GM19467 (cell line): ENCODE measurements around the gene OSGEPL1.
A peak's percentile ranks its signal among the peaks of the same experiment; 100 is the strongest.
"Not testable (repeated sequence)": the region's sequence is repeated elsewhere in the genome, so short reads cannot be mapped to it uniquely, and the experiment has no call there.

ENCODE experiments used
- ATAC-seq: cut with Tn5 transposase; IDR thresholded peaks from one replicate; pipeline ENCODE4 v1.9.1; 2021; ENCODE audit warnings: mild to moderate bottlenecking, moderate library complexity; ENCODE audit not compliant: unreplicated experiment

Gene OSGEPL1

GRCh38 chr2:189762551-189763298 lies at the start of gene OSGEPL1:
TSS of gene OSGEPL1 (minus strand) at chr2:189762792. CDS start at chr2:189761640, 1,152 bp downstream.
- peak; percentile 97 for ATAC-seq

GRCh38 chr2:189803431-189803830 lies 40.8 kb upstream of the OSGEPL1 start:
- no peak for ATAC-seq

- ATAC-seq = no peak
Observed at GRCh38 chr2:189802396-189802912, 39.9 kb upstream of the OSGEPL1 start.

GRCh38 chr2:189799531-189799930 lies 36.9 kb upstream of the OSGEPL1 start:
- ATAC-seq = no peak

- ATAC-seq = no peak
Observed at GRCh38 chr2:189799030-189799331, 36.4 kb upstream of the OSGEPL1 start.

- no peak for ATAC-seq
Observed at GRCh38 chr2:189798312-189799029, 35.9 kb upstream of the OSGEPL1 start.

GRCh38 chr2:189797902-189798301 lies 35.3 kb upstream of the OSGEPL1 start:
- ATAC-seq = no peak

- ATAC-seq = no peak
Observed at GRCh38 chr2:189794310-189794709, 31.7 kb upstream of the OSGEPL1 start.

- no peak for ATAC-seq
Observed at GRCh38 chr2:189791338-189792042, 28.9 kb upstream of the OSGEPL1 start.

GRCh38 chr2:189783927-189784867 lies 21.6 kb upstream of the OSGEPL1 start, which contains the start of the genes ORMDL1 and PMS1:
TSS of gene ORMDL1 (minus strand) at chr2:189784339. CDS start at chr2:189782595, 1,744 bp downstream.
TSS of gene PMS1 (plus strand) at chr2:189784450. CDS start at chr2:189791810, 7,360 bp downstream.
- peak; percentile 94 for ATAC-seq

GRCh38 chr2:189783451-189783926 lies 20.9 kb upstream of the OSGEPL1 start:
- ATAC-seq = no peak

- ATAC-seq = no peak
Observed at GRCh38 chr2:189782221-189782671, 19.7 kb upstream of the OSGEPL1 start.

GRCh38 chr2:189772212-189772611 lies 9.6 kb upstream of the OSGEPL1 start:
- no peak for ATAC-seq

GRCh38 chr2:189770590-189771322 lies 8.2 kb upstream of the OSGEPL1 start:
- no peak for ATAC-seq

GRCh38 chr2:189763908-189764661 lies 1.5 kb upstream of the OSGEPL1 start:
- no peak for ATAC-seq

- no peak for ATAC-seq
Observed at GRCh38 chr2:189762229-189762550, 402 bp downstream of the OSGEPL1 start.

- not testable (repeated sequence) for ATAC-seq
Observed at GRCh38 chr2:189760154-189760553, 2.4 kb downstream of the OSGEPL1 start.

- no peak for ATAC-seq
Observed at GRCh38 chr2:189756311-189756952, 6.2 kb downstream of the OSGEPL1 start.
